IPS-20b (cell line): ENCODE measurements around the gene TUBG1.
A peak's percentile ranks its signal among the peaks of the same experiment; 100 is the strongest.

Source experiments
- H3K27ac ChIP-seq: one replicate; pipeline ENCODE4 v1.5.1; 2013; ENCODE audit warnings: low read length
- H3K27me3 ChIP-seq: 2 replicates; pipeline ENCODE4 v1.6.1; 2013; ENCODE audit warnings: mild to moderate bottlenecking, low read length, inconsistent platforms; ENCODE audit not compliant: insufficient read depth
- H3K36me3 ChIP-seq: 2 replicates; pipeline ENCODE4 v1.6.1; 2013; ENCODE audit warnings: low read depth, mild to moderate bottlenecking, inconsistent platforms, low read length, moderate library complexity; ENCODE audit not compliant: insufficient read depth
- H3K4me1 ChIP-seq: 2 replicates; pipeline ENCODE4 v1.6.1; 2013; ENCODE audit warnings: mild to moderate bottlenecking, control low read depth, inconsistent platforms, low read length, moderate library complexity; ENCODE audit not compliant: insufficient read depth
- H3K4me3 ChIP-seq: 2 replicates; pipeline ENCODE4 v1.5.1; 2013; ENCODE audit warnings: mild to moderate bottlenecking, low read length, inconsistent platforms
- H3K9ac ChIP-seq: 2 replicates; pipeline ENCODE4 v1.6.1; 2013; ENCODE audit warnings: low read depth, mild to moderate bottlenecking, inconsistent platforms, low read length, moderate library complexity
- H3K9me3 ChIP-seq: 2 replicates; pipeline ENCODE4 v1.6.1; 2013; ENCODE audit warnings: mild to moderate bottlenecking, low read depth, low read length, inconsistent platforms; ENCODE audit not compliant: insufficient read depth

The TUBG1 gene

GRCh38 chr17:42609182-42609813 lies at the start of gene TUBG1, which contains the start of gene RETREG3:
Gene TUBG1, plus strand, starts transcription at chr17:42609683. Its CDS starts 55 bp downstream, at chr17:42609738.
Gene RETREG3, minus strand, starts transcription at chr17:42609374. Its CDS starts 50 bp downstream, at chr17:42609324.
- Histone ChIP-seq H3K4me1 (peaks cover 6% of the 10 kb centered on the region; the same call in 1 of the 2 replicates), H3K9me3 (no peaks in the 10 kb centered on the region), H3K36me3 (peaks cover 29% of the 10 kb centered on the region), H3K27me3 (no peaks in the 10 kb centered on the region), H3K27ac (peak within 1 kb of the TSS; percentile 68), H3K9ac (peak within 1 kb of the TSS; percentile 98), H3K4me3 (peak within 1 kb of the TSS; percentile 97)

- H3K9ac ChIP-seq: no peak overlapping the region
- no peaks in the 10 kb centered on the region for H3K27me3 ChIP-seq
Measured at GRCh38 chr17:42560246-42560645, 49.2 kb upstream of the TUBG1 start.

GRCh38 chr17:42561897-42562387 lies 47.5 kb upstream of the TUBG1 start, which contains the start of gene COASY:
Gene COASY, plus strand, starts transcription at chr17:42562148. Its CDS starts 475 bp downstream, at chr17:42562623.
- Histone ChIP-seq H3K4me1 (peaks cover 7% of the 10 kb centered on the region; the same call in 1 of the 2 replicates), H3K9me3 (no peaks in the 10 kb centered on the region), H3K4me3 (peak within 1 kb of the TSS; percentile 79), H3K36me3 (peaks cover 28% of the 10 kb centered on the region), H3K9ac (peak within 1 kb of the TSS; percentile 89), H3K27me3 (no peaks in the 10 kb centered on the region), H3K27ac (peak within 1 kb of the TSS; percentile 42)

More at GRCh38 chr17:42560246-42560645, 49.2 kb upstream of the TUBG1 start:
- Histone ChIP-seq H3K27ac (no peak overlapping the region), H3K4me3 (no peak overlapping the region), H3K9me3 (no peaks in the 10 kb centered on the region), H3K36me3 (peaks cover 16% of the 10 kb centered on the region), H3K4me1 (peaks cover 7% of the 10 kb centered on the region; the same call in 1 of the 2 replicates)

GRCh38 chr17:42562388-42563142 lies 46.9 kb upstream of the TUBG1 start:
- Histone ChIP-seq H3K27ac (no peak overlapping the region), H3K9ac (peak overlapping the region; percentile 89), H3K4me1 (peaks cover 7% of the 10 kb centered on the region; the same call in 1 of the 2 replicates), H3K36me3 (peaks cover 28% of the 10 kb centered on the region), H3K9me3 (no peaks in the 10 kb centered on the region), H3K4me3 (peak overlapping the region; percentile 79), H3K27me3 (no peaks in the 10 kb centered on the region)

- Histone ChIP-seq H3K27me3 (no peaks in the 10 kb centered on the region), H3K4me1 (peaks cover 7% of the 10 kb centered on the region; the same call in 1 of the 2 replicates)
Measured at GRCh38 chr17:42563143-42563509, 46.4 kb upstream of the TUBG1 start.

GRCh38 chr17:42563543-42563942 lies 45.9 kb upstream of the TUBG1 start:
- Histone ChIP-seq H3K27ac (no peak overlapping the region), H3K36me3 (peaks cover 32% of the 10 kb centered on the region), H3K9me3 (no peaks in the 10 kb centered on the region), H3K4me1 (peaks cover 7% of the 10 kb centered on the region; the same call in 1 of the 2 replicates), H3K27me3 (no peaks in the 10 kb centered on the region), H3K4me3 (peak overlapping the region; percentile 79; the same call in 1 of the 2 replicates), H3K9ac (no peak overlapping the region)

More at GRCh38 chr17:42563143-42563509, 46.4 kb upstream of the TUBG1 start:
- H3K9me3 ChIP-seq: no peaks in the 10 kb centered on the region
- H3K36me3 ChIP-seq: peaks cover 28% of the 10 kb centered on the region
- H3K9ac ChIP-seq: peak overlapping the region; percentile 89; the same call in 1 of the 2 replicates
- no peak overlapping the region for H3K27ac ChIP-seq
- peak overlapping the region; percentile 79 for H3K4me3 ChIP-seq

- H3K9ac ChIP-seq: no peak overlapping the region
Measured at GRCh38 chr17:42563950-42564349, 45.5 kb upstream of the TUBG1 start.

GRCh38 chr17:42564815-42565522 lies 44.5 kb upstream of the TUBG1 start:
- no peaks in the 10 kb centered on the region for H3K27me3 ChIP-seq
- no peak overlapping the region for H3K27ac ChIP-seq
- peaks cover 46% of the 10 kb centered on the region for H3K36me3 ChIP-seq
- no peaks in the 10 kb centered on the region for H3K9me3 ChIP-seq
- no peak overlapping the region for H3K4me3 ChIP-seq
- peaks cover 7% of the 10 kb centered on the region; the same call in 1 of the 2 replicates for H3K4me1 ChIP-seq
- no peak overlapping the region for H3K9ac ChIP-seq

More at GRCh38 chr17:42563950-42564349, 45.5 kb upstream of the TUBG1 start:
- H3K27me3 ChIP-seq: no peaks in the 10 kb centered on the region
- H3K4me1 ChIP-seq: peaks cover 7% of the 10 kb centered on the region; the same call in 1 of the 2 replicates
- H3K9me3 ChIP-seq: no peaks in the 10 kb centered on the region
- no peak overlapping the region for H3K27ac ChIP-seq
- H3K36me3 ChIP-seq: peaks cover 35% of the 10 kb centered on the region
- H3K4me3 ChIP-seq: no peak overlapping the region

- H3K27ac ChIP-seq: no peak overlapping the region
- H3K4me3 ChIP-seq: no peak overlapping the region
- H3K4me1 ChIP-seq: peaks cover 7% of the 10 kb centered on the region; the same call in 1 of the 2 replicates
- no peaks in the 10 kb centered on the region for H3K27me3 ChIP-seq
- H3K36me3 ChIP-seq: peaks cover 52% of the 10 kb centered on the region
- H3K9ac ChIP-seq: peak overlapping the region; percentile 86; the same call in 1 of the 2 replicates
- no peaks in the 10 kb centered on the region for H3K9me3 ChIP-seq
Measured at GRCh38 chr17:42565523-42566214, 43.8 kb upstream of the TUBG1 start.

GRCh38 chr17:42566215-42566882 lies 43.1 kb upstream of the TUBG1 start:
- peak overlapping the region; percentile 91 for H3K4me3 ChIP-seq
- no peaks in the 10 kb centered on the region for H3K27me3 ChIP-seq
- peak overlapping the region; percentile 86; the same call in 1 of the 2 replicates for H3K9ac ChIP-seq
- peak overlapping the region; percentile 98 for H3K27ac ChIP-seq
- peaks cover 7% of the 10 kb centered on the region; the same call in 1 of the 2 replicates for H3K4me1 ChIP-seq
- peaks cover 59% of the 10 kb centered on the region for H3K36me3 ChIP-seq
- no peaks in the 10 kb centered on the region for H3K9me3 ChIP-seq
